ENCODE measurements around the gene DGKH.

- TF ChIP-seq CTCF (IDR thresholded peaks at IDR 0.05), result no peak
- TF ChIP-seq POLR2AphosphoS5 (IDR thresholded peaks at IDR 0.05), result no peak
These were observed 176.6 kb downstream of the DGKH start for GRCh38 chr13:42225051-42225450.

Measured in upper lobe of left lung (tissue), 4 donors.